Measurements from ENCODE around the gene SMYD3.

Gene SMYD3

GRCh38 chr1:245968775-245969174, 538.3 kb downstream of the SMYD3 start:
- Histone ChIP-seq H2AFZ (ENCODE audit: low read depth, low read length) (no peak overlapping the region), H3K79me1 (replicated peaks; ENCODE audit: low read length, poor library complexity, severe bottlenecking) (peaks cover 6% of the 10 kb centered on the region), H3K4me2 (ENCODE audit: low read length, poor library complexity, severe bottlenecking) (no peak overlapping the region), H3K9me3 (ENCODE audit: control insufficient read depth, low read length) (no peaks in the 10 kb centered on the region), H3K18ac (ENCODE audit: low read depth in 1 of 2, low read length in 2 of 2) (peak overlapping the region; percentile 74 to 99), H3K4me1 (ENCODE audit: control insufficient read depth, insufficient read depth, low read depth, low read length) (peaks cover 2% of the 10 kb centered on the region), H3K27me3 (ENCODE audit: control insufficient read depth in 1 of 2, insufficient read depth in 1 of 2, low read length in 2 of 2) (no peaks in the 10 kb centered on the region), H2BK15ac (ENCODE audit: low read depth, poor library complexity, severe bottlenecking) (peak overlapping the region; percentile 73), H3K27ac (ENCODE audit: low read length, poor library complexity, severe bottlenecking) (peak overlapping the region; percentile 77), H2AK5ac (ENCODE audit: low read length, severe bottlenecking) (peak overlapping the region; percentile 89), H2BK12ac (ENCODE audit: low read length in 2 of 2) (peak overlapping the region; percentile 99 to 100), H4K8ac (ENCODE audit: low read length) (no peak overlapping the region), H2BK5ac (ENCODE audit: low read depth, low read length, poor library complexity, severe bottlenecking) (no peak overlapping the region), H3K4me3 (ENCODE audit: insufficient read depth in 1 of 2, low read depth in 1 of 2, low read length in 2 of 2) (no peak overlapping the region), H3K4ac (ENCODE audit: low read depth in 1 of 2, low read length in 2 of 2) (peak overlapping the region; percentile 62 to 99), H3K23ac (ENCODE audit: low read length in 2 of 2) (no peak overlapping the region), H2BK120ac (ENCODE audit: low read depth, low read length) (peak overlapping the region; percentile 71), H3K14ac (ENCODE audit: low read length in 2 of 2) (peak overlapping the region in 1 of 2 experiments; percentile 83), H4K91ac (ENCODE audit: low read length) (peak overlapping the region; percentile 83), H3K36me3 (ENCODE audit: control insufficient read depth in 1 of 2, insufficient read depth in 2 of 2, low read depth in 1 of 2, low read length in 2 of 2) (no peaks in the 10 kb centered on the region), H3K9ac (ENCODE audit: low read length) (peak overlapping the region; percentile 39)
- DNase-seq = no peak
- WGBS = 94% methylated on average over 6 of the region's 6 CpGs

- Histone ChIP-seq H2AFZ (ENCODE audit: low read depth, low read length) (no peak overlapping the region), H3K4me3 (ENCODE audit: insufficient read depth in 1 of 2, low read depth in 1 of 2, low read length in 2 of 2) (no peak overlapping the region), H3K4me2 (ENCODE audit: low read length, poor library complexity, severe bottlenecking) (no peak overlapping the region), H2AK5ac (ENCODE audit: low read length, severe bottlenecking) (no peak overlapping the region), H2BK12ac (ENCODE audit: low read length in 2 of 2) (peak overlapping the region in 1 of 2 experiments; percentile 76), H3K4ac (ENCODE audit: low read depth in 1 of 2, low read length in 2 of 2) (no peak overlapping the region), H3K4me1 (ENCODE audit: control insufficient read depth, insufficient read depth, low read depth, low read length) (peaks cover 2% of the 10 kb centered on the region), H4K8ac (ENCODE audit: low read length) (no peak overlapping the region), H3K18ac (ENCODE audit: low read depth in 1 of 2, low read length in 2 of 2) (no peak overlapping the region), H3K27me3 (ENCODE audit: control insufficient read depth in 1 of 2, insufficient read depth in 1 of 2, low read length in 2 of 2) (no peaks in the 10 kb centered on the region), H2BK120ac (ENCODE audit: low read depth, low read length) (peak overlapping the region; percentile 23), H3K9ac (ENCODE audit: low read length) (no peak overlapping the region), H2BK15ac (ENCODE audit: low read depth, poor library complexity, severe bottlenecking) (no peak overlapping the region), H3K36me3 (ENCODE audit: control insufficient read depth in 1 of 2, insufficient read depth in 2 of 2, low read depth in 1 of 2, low read length in 2 of 2) (no peaks in the 10 kb centered on the region), H3K23ac (ENCODE audit: low read length in 2 of 2) (no peak overlapping the region), H4K91ac (ENCODE audit: low read length) (no peak overlapping the region), H3K14ac (ENCODE audit: low read length in 2 of 2) (no peak overlapping the region), H3K27ac (ENCODE audit: low read length, poor library complexity, severe bottlenecking) (no peak overlapping the region), H3K9me3 (ENCODE audit: control insufficient read depth, low read length) (no peaks in the 10 kb centered on the region), H3K79me1 (replicated peaks; ENCODE audit: low read length, poor library complexity, severe bottlenecking) (peaks cover 7% of the 10 kb centered on the region), H2BK5ac (ENCODE audit: low read depth, low read length, poor library complexity, severe bottlenecking) (no peak overlapping the region)
- WGBS = 97% methylated on average over 3 of the region's 3 CpGs
- DNase-seq = no peak
Measured at GRCh38 chr1:245965398-245965797, 541.7 kb downstream of the SMYD3 start.

- H3K27me3 ChIP-seq (ENCODE audit: control insufficient read depth in 1 of 2, insufficient read depth in 1 of 2, low read length in 2 of 2) = no peaks in the 10 kb centered on the region
- peak overlapping the region in 1 of 2 experiments; percentile 47 for H3K4ac ChIP-seq (ENCODE audit: low read depth in 1 of 2, low read length in 2 of 2)
- DNase-seq = no peak
- H2BK5ac ChIP-seq (ENCODE audit: low read depth, low read length, poor library complexity, severe bottlenecking) = no peak overlapping the region
- H3K36me3 ChIP-seq (ENCODE audit: control insufficient read depth in 1 of 2, insufficient read depth in 2 of 2, low read depth in 1 of 2, low read length in 2 of 2) = no peaks in the 10 kb centered on the region
- peaks cover 7% of the 10 kb centered on the region for H3K79me1 ChIP-seq (replicated peaks; ENCODE audit: low read length, poor library complexity, severe bottlenecking)
- no peak overlapping the region for H4K8ac ChIP-seq (ENCODE audit: low read length)
- WGBS = 94% methylated on average over 2 of the region's 2 CpGs
- peak overlapping the region; percentile 8 to 95 for H2BK12ac ChIP-seq (ENCODE audit: low read length in 2 of 2)
- no peak overlapping the region for H3K14ac ChIP-seq (ENCODE audit: low read length in 2 of 2)
- no peak overlapping the region for H3K23ac ChIP-seq (ENCODE audit: low read length in 2 of 2)
- H3K9me3 ChIP-seq (ENCODE audit: control insufficient read depth, low read length) = no peaks in the 10 kb centered on the region
- H2AFZ ChIP-seq (ENCODE audit: low read depth, low read length) = no peak overlapping the region
- no peak overlapping the region for H3K9ac ChIP-seq (ENCODE audit: low read length)
- H2BK120ac ChIP-seq (ENCODE audit: low read depth, low read length) = no peak overlapping the region
- H4K91ac ChIP-seq (ENCODE audit: low read length) = peak overlapping the region; percentile 87
- peak overlapping the region; percentile 46 to 74 for H3K18ac ChIP-seq (ENCODE audit: low read depth in 1 of 2, low read length in 2 of 2)
- H3K4me1 ChIP-seq (ENCODE audit: control insufficient read depth, insufficient read depth, low read depth, low read length) = peaks cover under 1% of the 10 kb centered on the region
- H2AK5ac ChIP-seq (ENCODE audit: low read length, severe bottlenecking) = no peak overlapping the region
- H3K4me3 ChIP-seq (ENCODE audit: insufficient read depth in 1 of 2, low read depth in 1 of 2, low read length in 2 of 2) = no peak overlapping the region
- H3K27ac ChIP-seq (ENCODE audit: low read length, poor library complexity, severe bottlenecking) = no peak overlapping the region
- no peak overlapping the region for H3K4me2 ChIP-seq (ENCODE audit: low read length, poor library complexity, severe bottlenecking)
- no peak overlapping the region for H2BK15ac ChIP-seq (ENCODE audit: low read depth, poor library complexity, severe bottlenecking)
Measured at GRCh38 chr1:245963649-245964048, 543.4 kb downstream of the SMYD3 start.

GRCh38 chr1:245962453-245962852, 544.6 kb downstream of the SMYD3 start:
- DNase-seq = no peak
- Histone ChIP-seq H3K79me1 (replicated peaks; ENCODE audit: low read length, poor library complexity, severe bottlenecking) (peaks cover 7% of the 10 kb centered on the region), H3K18ac (ENCODE audit: low read depth in 1 of 2, low read length in 2 of 2) (peak overlapping the region in 1 of 2 experiments; percentile 16), H4K8ac (ENCODE audit: low read length) (peak overlapping the region; percentile 27), H3K23ac (ENCODE audit: low read length in 2 of 2) (no peak overlapping the region), H3K27me3 (ENCODE audit: control insufficient read depth in 1 of 2, insufficient read depth in 1 of 2, low read length in 2 of 2) (no peaks in the 10 kb centered on the region), H2BK12ac (ENCODE audit: low read length in 2 of 2) (peak overlapping the region in 1 of 2 experiments; percentile 69), H2BK120ac (ENCODE audit: low read depth, low read length) (no peak overlapping the region), H3K4me1 (ENCODE audit: control insufficient read depth, insufficient read depth, low read depth, low read length) (no peaks in the 10 kb centered on the region), H3K14ac (ENCODE audit: low read length in 2 of 2) (no peak overlapping the region), H3K36me3 (ENCODE audit: control insufficient read depth in 1 of 2, insufficient read depth in 2 of 2, low read depth in 1 of 2, low read length in 2 of 2) (no peaks in the 10 kb centered on the region), H3K9me3 (ENCODE audit: control insufficient read depth, low read length) (no peaks in the 10 kb centered on the region), H2AFZ (ENCODE audit: low read depth, low read length) (no peak overlapping the region), H2BK5ac (ENCODE audit: low read depth, low read length, poor library complexity, severe bottlenecking) (no peak overlapping the region), H3K27ac (ENCODE audit: low read length, poor library complexity, severe bottlenecking) (no peak overlapping the region), H3K9ac (ENCODE audit: low read length) (no peak overlapping the region), H2AK5ac (ENCODE audit: low read length, severe bottlenecking) (no peak overlapping the region), H3K4me2 (ENCODE audit: low read length, poor library complexity, severe bottlenecking) (no peak overlapping the region), H3K4me3 (ENCODE audit: insufficient read depth in 1 of 2, low read depth in 1 of 2, low read length in 2 of 2) (no peak overlapping the region), H2BK15ac (ENCODE audit: low read depth, poor library complexity, severe bottlenecking) (no peak overlapping the region), H3K4ac (ENCODE audit: low read depth in 1 of 2, low read length in 2 of 2) (no peak overlapping the region), H4K91ac (ENCODE audit: low read length) (no peak overlapping the region)
- WGBS = 92% methylated on average over 6 of the region's 8 CpGs
